ENCODE results near the gene LRRC51. TPM values are rescaled to one million over a fixed set of nuclear protein-coding genes. Genes with fewer than 3 reads are reported as not detected.

LRRC51 gene
- total RNA-seq, 1 donor from 2014 or later = 4.4 TPM

GRCh38 chr11:72120930-72121329 is 40.3 kb downstream of the LRRC51 start:
- DNase-seq (ENCODE audit: low read depth) (no peak), FAIRE-seq (no peak)
- Histone ChIP-seq H4K20me1 (ENCODE audit: insufficient read depth, low read length) (no peaks in the 10 kb centered on the region), H3K9me3 (ENCODE audit: insufficient read depth, low read depth, low read length) (peaks cover 3% of the 10 kb centered on the region), H2AFZ (ENCODE audit: low read depth, low read length) (no peak overlapping the region), H3K27me3 (ENCODE audit: insufficient read depth, low read length) (no peaks in the 10 kb centered on the region), H3K79me2 (ENCODE audit: insufficient read depth, low read length) (no peaks in the 10 kb centered on the region), H3K4me3 (ENCODE audit: insufficient read depth, low read depth, low read length) (no peak overlapping the region), H3K36me3 (ENCODE audit: insufficient read depth, low read length) (no peaks in the 10 kb centered on the region), H3K4me2 (ENCODE audit: low read length) (no peak overlapping the region), H3K4me1 (ENCODE audit: insufficient read depth, low read length) (no peaks in the 10 kb centered on the region), H3K27ac (ENCODE audit: low read depth, low read length) (no peak overlapping the region), H3K9ac (ENCODE audit: low read length) (no peak overlapping the region)
- Mint-ChIP-seq H3K4me3 (ENCODE audit: unreplicated experiment) (no peak overlapping the region), H3K27ac (ENCODE audit: unreplicated experiment) (no peak overlapping the region), H3K27me3 (ENCODE audit: low read depth, unreplicated experiment) (peaks cover 19% of the 10 kb centered on the region), H3K36me3 (ENCODE audit: low read depth, unreplicated experiment) (peaks cover 4% of the 10 kb centered on the region), H3K9me3 (ENCODE audit: unreplicated experiment) (peaks cover 4% of the 10 kb centered on the region), H3K4me1 (ENCODE audit: low read depth, unreplicated experiment) (no peaks in the 10 kb centered on the region)
- TF ChIP-seq, protein P1, sequence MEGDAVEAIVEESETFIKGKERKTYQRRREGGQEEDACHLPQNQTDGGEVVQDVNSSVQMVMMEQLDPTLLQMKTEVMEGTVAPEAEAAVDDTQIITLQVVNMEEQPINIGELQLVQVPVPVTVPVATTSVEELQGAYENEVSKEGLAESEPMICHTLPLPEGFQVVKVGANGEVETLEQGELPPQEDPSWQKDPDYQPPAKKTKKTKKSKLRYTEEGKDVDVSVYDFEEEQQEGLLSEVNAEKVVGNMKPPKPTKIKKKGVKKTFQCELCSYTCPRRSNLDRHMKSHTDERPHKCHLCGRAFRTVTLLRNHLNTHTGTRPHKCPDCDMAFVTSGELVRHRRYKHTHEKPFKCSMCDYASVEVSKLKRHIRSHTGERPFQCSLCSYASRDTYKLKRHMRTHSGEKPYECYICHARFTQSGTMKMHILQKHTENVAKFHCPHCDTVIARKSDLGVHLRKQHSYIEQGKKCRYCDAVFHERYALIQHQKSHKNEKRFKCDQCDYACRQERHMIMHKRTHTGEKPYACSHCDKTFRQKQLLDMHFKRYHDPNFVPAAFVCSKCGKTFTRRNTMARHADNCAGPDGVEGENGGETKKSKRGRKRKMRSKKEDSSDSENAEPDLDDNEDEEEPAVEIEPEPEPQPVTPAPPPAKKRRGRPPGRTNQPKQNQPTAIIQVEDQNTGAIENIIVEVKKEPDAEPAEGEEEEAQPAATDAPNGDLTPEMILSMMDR (IDR thresholded peaks at IDR 0.05; ENCODE audit: insufficient read depth, low read depth, low read length) = no peak
- TF ChIP-seq EZH2 (IDR thresholded peaks at IDR 0.05; ENCODE audit: insufficient read depth, low read length) = no peak

DNA sequence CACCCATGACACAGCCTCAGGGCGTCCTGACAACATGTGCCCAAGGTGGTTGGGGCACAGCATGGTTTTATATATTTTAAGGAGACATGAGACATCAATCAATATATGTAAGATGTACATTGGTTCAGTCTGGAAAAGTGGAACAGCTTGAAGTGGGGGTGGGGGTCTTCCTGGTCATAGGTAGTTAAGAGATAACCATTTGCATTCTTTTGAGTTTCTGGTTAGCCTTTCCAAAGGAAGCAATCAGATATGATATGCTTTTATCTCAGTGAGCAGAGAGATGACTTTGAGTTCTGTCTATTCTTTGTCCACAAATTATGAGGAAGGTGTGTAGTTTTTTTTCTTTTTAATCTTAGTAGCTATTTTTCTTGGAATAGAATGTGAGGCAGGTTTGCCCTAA is 42.0 kb downstream of the LRRC51 start:
- TF ChIP-seq, protein P1 (IDR thresholded peaks at IDR 0.05; ENCODE audit: insufficient read depth, low read depth, low read length) = no peak
- TF ChIP-seq EZH2 (IDR thresholded peaks at IDR 0.05; ENCODE audit: insufficient read depth, low read length) = no peak
- peaks cover 4% of the 10 kb centered on the region for H3K36me3 Mint-ChIP-seq (ENCODE audit: low read depth, unreplicated experiment)
- H3K4me2 ChIP-seq (ENCODE audit: low read length) = no peak overlapping the region
- no peak overlapping the region for H3K4me3 Mint-ChIP-seq (ENCODE audit: unreplicated experiment)
- H3K9me3 ChIP-seq (ENCODE audit: insufficient read depth, low read depth, low read length) = peaks cover 3% of the 10 kb centered on the region
- no peak overlapping the region for H3K27ac Mint-ChIP-seq (ENCODE audit: unreplicated experiment)
- no peak overlapping the region for H3K9ac ChIP-seq (ENCODE audit: low read length)
- H3K27ac ChIP-seq (ENCODE audit: low read depth, low read length) = no peak overlapping the region
- no peak overlapping the region for H3K4me3 ChIP-seq (ENCODE audit: insufficient read depth, low read depth, low read length)
- no peaks in the 10 kb centered on the region for H3K79me2 ChIP-seq (ENCODE audit: insufficient read depth, low read length)
- no peak for FAIRE-seq
- no peaks in the 10 kb centered on the region for H3K36me3 ChIP-seq (ENCODE audit: insufficient read depth, low read length)
- DNase-seq (ENCODE audit: low read depth) = no peak
- H3K4me1 Mint-ChIP-seq (ENCODE audit: low read depth, unreplicated experiment) = no peaks in the 10 kb centered on the region
- no peak overlapping the region for H2AFZ ChIP-seq (ENCODE audit: low read depth, low read length)
- H3K27me3 Mint-ChIP-seq (ENCODE audit: low read depth, unreplicated experiment) = peaks cover 17% of the 10 kb centered on the region
- H3K4me1 ChIP-seq (ENCODE audit: insufficient read depth, low read length) = no peaks in the 10 kb centered on the region
- peaks cover 6% of the 10 kb centered on the region for H3K9me3 Mint-ChIP-seq (ENCODE audit: unreplicated experiment)
- no peaks in the 10 kb centered on the region for H4K20me1 ChIP-seq (ENCODE audit: insufficient read depth, low read length)
- no peaks in the 10 kb centered on the region for H3K27me3 ChIP-seq (ENCODE audit: insufficient read depth, low read length)

DNA sequence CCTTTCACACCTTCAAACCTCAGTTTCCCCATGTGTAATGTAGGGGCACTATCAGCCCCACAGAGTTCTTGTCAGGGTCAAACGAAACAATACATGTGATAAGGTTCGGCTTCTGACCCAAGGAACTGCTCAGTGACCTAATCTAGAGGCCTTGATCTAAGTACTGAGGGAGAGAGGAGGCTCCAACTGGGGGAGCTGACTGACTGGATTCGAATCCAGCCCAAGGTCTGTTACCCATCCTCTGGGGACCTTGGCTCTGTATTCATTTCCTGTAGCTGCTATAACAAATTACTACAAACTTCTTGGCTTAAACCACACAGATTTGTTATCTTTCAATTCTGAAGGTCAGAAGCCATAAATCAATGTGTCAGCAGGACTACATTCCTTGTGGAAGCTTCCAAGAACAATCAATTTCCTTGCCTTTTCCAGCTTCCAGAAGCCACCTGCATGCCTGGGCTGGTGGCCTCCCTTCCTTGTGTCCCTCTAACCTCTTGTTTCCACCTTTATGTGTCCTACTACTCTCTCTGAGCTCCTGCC is 42.5 kb downstream of the LRRC51 start:
- peaks cover 17% of the 10 kb centered on the region for H3K27me3 Mint-ChIP-seq (ENCODE audit: low read depth, unreplicated experiment)
- H3K4me3 ChIP-seq (ENCODE audit: insufficient read depth, low read depth, low read length) = no peak overlapping the region
- H3K9ac ChIP-seq (ENCODE audit: low read length) = no peak overlapping the region
- peaks cover 3% of the 10 kb centered on the region for H3K9me3 ChIP-seq (ENCODE audit: insufficient read depth, low read depth, low read length)
- no peak for FAIRE-seq
- no peaks in the 10 kb centered on the region for H3K4me1 Mint-ChIP-seq (ENCODE audit: low read depth, unreplicated experiment)
- no peaks in the 10 kb centered on the region for H3K79me2 ChIP-seq (ENCODE audit: insufficient read depth, low read length)
- no peaks in the 10 kb centered on the region for H3K27me3 ChIP-seq (ENCODE audit: insufficient read depth, low read length)
- no peak overlapping the region for H2AFZ ChIP-seq (ENCODE audit: low read depth, low read length)
- no peaks in the 10 kb centered on the region for H3K4me1 ChIP-seq (ENCODE audit: insufficient read depth, low read length)
- no peak overlapping the region for H3K27ac Mint-ChIP-seq (ENCODE audit: unreplicated experiment)
- H3K9me3 Mint-ChIP-seq (ENCODE audit: unreplicated experiment) = peaks cover 6% of the 10 kb centered on the region
- no peaks in the 10 kb centered on the region for H3K36me3 ChIP-seq (ENCODE audit: insufficient read depth, low read length)
- no peak overlapping the region for H3K4me3 Mint-ChIP-seq (ENCODE audit: unreplicated experiment)
- H3K27ac ChIP-seq (ENCODE audit: low read depth, low read length) = no peak overlapping the region
- H3K36me3 Mint-ChIP-seq (ENCODE audit: low read depth, unreplicated experiment) = peaks cover 4% of the 10 kb centered on the region
- TF ChIP-seq, protein P1 (IDR thresholded peaks at IDR 0.05; ENCODE audit: insufficient read depth, low read depth, low read length) = no peak
- TF ChIP-seq EZH2 (IDR thresholded peaks at IDR 0.05; ENCODE audit: insufficient read depth, low read length) = no peak
- H3K4me2 ChIP-seq (ENCODE audit: low read length) = no peak overlapping the region
- H4K20me1 ChIP-seq (ENCODE audit: insufficient read depth, low read length) = no peaks in the 10 kb centered on the region
- DNase-seq (ENCODE audit: low read depth) = no peak
